GM18520 (cell line): ENCODE results near the gene RNF141.

Experiments used
- ATAC-seq: cut with Tn5 transposase; IDR thresholded peaks from one replicate; pipeline ENCODE4 v1.9.1; 2021; ENCODE audit not compliant: unreplicated experiment

The RNF141 gene

DNA sequence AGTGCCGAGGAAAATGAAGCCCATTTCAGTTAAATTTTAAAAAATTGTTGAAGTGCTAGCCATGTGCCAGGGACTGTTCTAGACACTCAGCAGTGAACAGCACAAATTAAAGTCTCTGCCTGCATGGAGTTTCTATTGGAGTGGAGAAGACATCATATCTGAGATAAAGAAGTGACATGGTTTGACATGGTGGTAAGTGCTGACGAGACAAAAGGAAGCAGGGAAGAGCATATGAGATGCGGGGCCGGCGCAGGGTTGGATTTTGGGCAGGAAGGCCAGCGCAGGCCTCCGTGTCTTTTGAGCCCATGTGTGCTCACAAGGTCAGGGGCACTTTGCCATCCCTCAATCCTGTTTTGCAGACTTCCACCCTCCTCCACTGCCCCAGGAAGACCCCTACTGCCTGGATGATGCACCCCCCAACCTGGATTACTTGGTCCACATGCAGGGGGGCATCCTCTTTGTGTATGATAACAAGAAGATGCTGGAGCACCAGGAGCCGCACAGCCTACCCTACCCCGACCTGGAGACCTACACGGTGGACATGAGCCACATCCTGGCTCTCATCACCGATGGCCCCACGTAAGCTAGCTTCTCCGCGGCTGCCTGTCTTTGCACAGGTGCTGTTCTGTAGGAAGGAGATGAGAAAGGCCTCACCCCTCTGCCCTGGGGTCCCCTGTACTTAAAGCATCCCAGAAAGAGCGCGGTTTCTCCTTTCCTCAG, 56.4 kb downstream of the RNF141 start:
- no peak for ATAC-seq

- ATAC-seq, result no peak
These were observed 57.4 kb downstream of the RNF141 start for GRCh38 chr11:10483584-10483983.

- no peak for ATAC-seq
These were observed 57.8 kb downstream of the RNF141 start for GRCh38 chr11:10483174-10483573.

- ATAC-seq, result no peak
These were observed 59.2 kb downstream of the RNF141 start for GRCh38 chr11:10481560-10482349.

- ATAC-seq, result no peak
These were observed 60.2 kb downstream of the RNF141 start for GRCh38 chr11:10480760-10481159.

GRCh38 chr11:10480026-10480425, 61.0 kb downstream of the RNF141 start:
- no peak for ATAC-seq

DNA sequence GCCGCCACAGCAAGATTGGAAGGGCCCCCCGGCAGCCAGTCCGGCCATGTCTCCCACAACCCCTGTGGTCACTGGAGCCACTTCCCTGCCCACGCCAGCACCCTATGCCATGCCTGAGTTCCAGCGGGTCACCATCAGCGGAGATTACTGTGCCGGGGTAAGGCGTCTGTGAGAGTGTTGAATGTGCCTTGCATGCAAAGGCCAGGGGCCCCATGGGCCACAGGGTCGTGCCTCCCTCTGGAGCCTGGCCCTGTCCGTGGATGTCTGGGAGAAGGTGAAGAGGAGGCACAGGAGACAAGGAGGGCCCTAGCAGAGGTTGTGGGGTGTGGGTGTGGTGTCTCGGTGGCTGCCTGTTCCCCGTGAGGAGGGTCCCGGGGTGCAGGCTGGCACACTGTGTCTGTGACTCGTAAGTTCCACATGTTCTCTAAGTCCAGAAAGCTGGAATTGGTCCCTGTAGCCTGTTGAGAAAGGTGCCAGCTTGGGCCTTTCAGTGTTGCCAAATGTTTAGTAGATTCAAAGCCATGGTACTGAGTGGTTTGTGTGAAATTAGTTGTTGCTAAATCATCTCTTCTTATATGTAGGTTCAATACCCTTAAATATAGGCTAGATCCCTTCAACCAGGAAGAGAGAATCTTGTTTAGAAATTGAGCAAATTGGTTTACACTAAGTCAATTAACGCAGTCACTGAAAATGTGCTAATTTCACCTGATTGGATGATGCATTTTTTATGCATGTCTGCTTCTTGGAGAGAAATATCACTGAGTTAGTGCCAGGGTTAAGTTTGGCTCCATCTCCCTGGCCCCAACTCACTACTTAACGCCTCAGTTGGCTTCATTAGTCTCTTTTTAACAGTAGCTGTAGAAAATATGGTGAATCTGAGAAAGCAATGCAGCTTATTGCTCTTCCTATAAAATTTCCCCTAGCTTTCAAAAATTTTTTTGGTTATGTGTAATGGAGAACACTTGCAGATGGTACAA, 62.1 kb downstream of the RNF141 start:
- ATAC-seq, result no peak

DNA sequence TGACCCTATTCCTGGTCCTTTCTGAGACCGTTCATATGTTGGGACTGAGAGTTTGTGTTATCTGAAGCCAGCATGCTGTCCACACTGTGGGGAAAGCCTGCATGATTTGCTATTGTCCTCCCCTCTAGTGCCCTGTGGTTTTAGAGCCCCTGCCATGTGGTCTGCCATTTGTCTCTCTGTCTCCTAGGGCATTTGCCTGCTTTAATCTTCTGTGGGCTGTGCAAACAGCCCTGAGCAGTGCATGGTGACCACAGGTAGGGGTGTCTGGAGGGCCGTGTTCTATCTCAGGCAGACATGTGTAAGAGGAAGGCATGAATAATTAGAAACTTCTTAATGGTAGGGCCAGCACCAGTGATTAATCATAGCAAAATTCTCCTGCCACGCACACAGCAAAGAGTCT, 62.9 kb downstream of the RNF141 start:
- ATAC-seq, result no peak

GRCh38 chr11:10477690-10478046, 63.3 kb downstream of the RNF141 start:
- ATAC-seq, result no peak

DNA sequence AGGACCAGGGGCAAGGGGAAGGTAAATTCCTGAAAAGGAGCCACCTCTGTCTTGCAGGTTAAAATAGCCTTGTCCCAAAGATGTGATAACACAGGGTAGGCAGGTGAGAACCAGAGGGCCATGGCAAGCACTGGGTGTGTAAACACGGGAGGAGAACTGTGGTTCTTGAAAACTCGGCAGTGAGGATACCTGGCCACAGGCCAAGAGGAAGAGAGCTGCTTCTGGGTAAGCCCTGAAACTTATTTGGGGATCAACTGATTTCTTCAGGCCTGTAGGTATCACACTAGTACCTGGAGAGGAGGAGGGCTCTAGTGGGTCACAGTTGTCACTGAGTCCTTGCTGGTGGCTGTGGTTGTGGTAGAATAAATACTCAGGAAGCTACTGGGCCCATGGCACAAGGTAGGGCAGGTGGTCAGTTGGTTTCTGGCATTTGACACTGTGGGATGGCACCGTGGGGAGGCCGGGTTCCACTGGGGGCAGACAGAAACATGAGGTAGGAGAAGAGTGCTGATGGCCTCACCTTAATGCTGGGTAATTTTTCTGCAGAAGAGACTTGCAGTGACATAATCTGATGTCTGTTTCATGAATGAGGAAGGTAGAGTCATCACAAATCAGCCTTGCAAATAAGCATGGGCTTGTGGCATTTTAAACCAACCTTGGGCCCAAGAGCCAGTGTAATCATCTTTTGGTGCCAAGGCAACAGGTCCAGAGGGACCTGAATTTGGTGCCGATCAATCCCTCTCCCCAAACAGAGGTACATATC, 63.9 kb downstream of the RNF141 start:
- ATAC-seq, result no peak

DNA sequence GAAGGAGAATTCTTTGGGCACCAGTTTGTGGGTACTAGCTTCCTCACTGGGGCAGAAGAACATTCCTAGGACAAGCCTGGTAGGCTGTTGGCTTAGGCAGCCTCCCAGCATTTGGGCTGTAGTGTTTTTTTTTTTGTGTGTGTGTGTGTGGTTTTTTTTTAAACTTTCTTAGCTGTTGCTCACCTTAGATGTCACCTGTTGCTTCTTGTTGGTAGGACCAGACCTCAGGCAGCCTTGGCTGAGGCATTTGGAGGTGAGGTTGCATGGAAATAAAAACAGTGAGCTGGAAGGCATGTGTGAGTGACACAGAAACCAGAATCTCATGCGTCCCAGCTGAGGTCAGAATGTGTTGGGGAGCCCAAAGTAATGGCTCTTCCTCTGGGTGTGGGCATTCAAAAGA, 64.6 kb downstream of the RNF141 start:
- ATAC-seq, result no peak

- no peak for ATAC-seq
These were observed 66.4 kb downstream of the RNF141 start for GRCh38 chr11:10474551-10474950.

GRCh38 chr11:10473371-10473770, 67.6 kb downstream of the RNF141 start:
- ATAC-seq, result no peak

GRCh38 chr11:10462746-10463300, 78.2 kb downstream of the RNF141 start:
- no peak for ATAC-seq
